GM21529 (cell line): ENCODE results near the gene BCAN.

Experiments
- ATAC-seq: cut with Tn5 transposase; IDR thresholded peaks from one replicate; pipeline ENCODE4 v1.9.1; 2021; ENCODE audit not compliant: unreplicated experiment

The BCAN gene

GRCh38 chr1:156643049-156643777, 1.3 kb downstream of the BCAN start:
- ATAC-seq, result no peak

GRCh38 chr1:156643778-156644092, 1.8 kb downstream of the BCAN start:
- ATAC-seq, result peak; percentile 49

DNA sequence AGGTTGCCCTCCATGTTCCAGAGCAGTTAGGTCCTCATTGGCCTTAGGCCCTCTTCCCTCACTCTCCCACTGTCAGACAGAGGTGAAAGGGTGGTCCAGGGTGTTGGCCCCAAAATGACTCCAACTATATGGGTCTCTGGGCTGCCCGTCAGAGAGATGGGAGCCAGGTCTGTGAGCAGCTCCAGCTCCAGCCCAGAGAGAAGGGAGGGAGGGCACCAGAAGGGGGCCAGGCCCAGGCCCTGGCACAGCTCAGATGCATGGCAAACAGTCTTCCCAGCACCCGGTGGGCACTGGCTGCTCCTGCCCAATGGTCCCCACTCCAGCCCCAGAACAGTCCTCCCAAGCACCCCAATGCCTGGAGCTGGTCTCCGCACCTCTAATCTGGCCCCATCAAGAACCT, 2.2 kb downstream of the BCAN start:
- no peak for ATAC-seq

GRCh38 chr1:156644640-156645039, 2.7 kb downstream of the BCAN start:
- ATAC-seq, result no peak

DNA sequence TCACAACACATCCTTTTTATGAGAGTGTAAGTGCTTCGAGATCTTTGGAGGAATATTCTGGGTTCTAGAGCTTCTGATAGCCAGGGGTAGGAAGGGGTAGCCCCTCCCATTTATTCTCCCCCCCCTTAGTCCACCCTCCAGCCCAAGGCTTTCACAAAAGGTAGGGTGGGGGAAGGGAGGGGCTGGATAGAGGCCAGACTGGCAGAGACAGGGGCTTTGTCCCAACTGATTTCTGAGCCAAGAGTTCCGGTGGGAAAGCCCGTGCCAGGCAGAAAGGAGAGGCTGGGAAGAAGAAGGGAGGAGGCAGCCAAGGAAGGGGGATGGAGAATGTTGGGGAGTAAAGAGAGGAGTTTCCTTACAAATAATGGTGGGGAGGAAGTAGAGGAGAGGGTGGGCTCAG, 3.1 kb downstream of the BCAN start:
- ATAC-seq, result no peak

DNA sequence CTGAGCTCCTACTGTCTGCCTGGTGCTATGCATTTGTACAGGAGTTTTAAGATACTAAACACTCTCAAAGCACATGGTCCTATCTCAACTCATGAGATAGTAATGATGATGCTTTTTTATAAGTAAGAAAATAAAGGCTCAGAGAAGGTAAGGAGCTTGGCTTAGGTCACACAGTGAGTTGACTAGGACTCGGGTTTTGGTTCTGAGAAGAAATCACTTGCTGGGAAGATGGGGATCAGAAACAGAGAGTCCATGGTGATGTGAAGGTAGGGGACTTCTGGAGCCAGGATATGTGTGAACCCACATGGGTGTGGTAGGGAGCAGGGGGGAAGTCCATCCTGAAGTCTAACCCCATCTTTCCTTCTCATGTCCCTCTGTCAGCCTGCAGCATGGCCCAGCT, 3.7 kb downstream of the BCAN start:
- no peak for ATAC-seq

DNA sequence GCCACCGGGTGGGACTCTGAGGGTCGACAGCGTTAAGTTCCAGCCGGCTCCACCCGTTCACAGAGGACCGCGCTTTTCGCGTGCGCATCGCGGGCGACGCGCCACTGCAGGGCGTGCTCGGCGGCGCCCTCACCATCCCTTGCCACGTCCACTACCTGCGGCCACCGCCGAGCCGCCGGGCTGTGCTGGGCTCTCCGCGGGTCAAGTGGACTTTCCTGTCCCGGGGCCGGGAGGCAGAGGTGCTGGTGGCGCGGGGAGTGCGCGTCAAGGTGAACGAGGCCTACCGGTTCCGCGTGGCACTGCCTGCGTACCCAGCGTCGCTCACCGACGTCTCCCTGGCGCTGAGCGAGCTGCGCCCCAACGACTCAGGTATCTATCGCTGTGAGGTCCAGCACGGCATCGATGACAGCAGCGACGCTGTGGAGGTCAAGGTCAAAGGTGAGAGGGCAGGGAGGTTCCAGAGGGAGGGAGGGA, 4.9 kb downstream of the BCAN start:
- no peak for ATAC-seq

- no peak for ATAC-seq
These were observed 5.4 kb downstream of the BCAN start for GRCh38 chr1:156647351-156647750.

- ATAC-seq, result no peak
These were observed 6.6 kb downstream of the BCAN start for GRCh38 chr1:156648496-156648895.

- no peak for ATAC-seq
These were observed 7.0 kb downstream of the BCAN start for GRCh38 chr1:156648951-156649350.

DNA sequence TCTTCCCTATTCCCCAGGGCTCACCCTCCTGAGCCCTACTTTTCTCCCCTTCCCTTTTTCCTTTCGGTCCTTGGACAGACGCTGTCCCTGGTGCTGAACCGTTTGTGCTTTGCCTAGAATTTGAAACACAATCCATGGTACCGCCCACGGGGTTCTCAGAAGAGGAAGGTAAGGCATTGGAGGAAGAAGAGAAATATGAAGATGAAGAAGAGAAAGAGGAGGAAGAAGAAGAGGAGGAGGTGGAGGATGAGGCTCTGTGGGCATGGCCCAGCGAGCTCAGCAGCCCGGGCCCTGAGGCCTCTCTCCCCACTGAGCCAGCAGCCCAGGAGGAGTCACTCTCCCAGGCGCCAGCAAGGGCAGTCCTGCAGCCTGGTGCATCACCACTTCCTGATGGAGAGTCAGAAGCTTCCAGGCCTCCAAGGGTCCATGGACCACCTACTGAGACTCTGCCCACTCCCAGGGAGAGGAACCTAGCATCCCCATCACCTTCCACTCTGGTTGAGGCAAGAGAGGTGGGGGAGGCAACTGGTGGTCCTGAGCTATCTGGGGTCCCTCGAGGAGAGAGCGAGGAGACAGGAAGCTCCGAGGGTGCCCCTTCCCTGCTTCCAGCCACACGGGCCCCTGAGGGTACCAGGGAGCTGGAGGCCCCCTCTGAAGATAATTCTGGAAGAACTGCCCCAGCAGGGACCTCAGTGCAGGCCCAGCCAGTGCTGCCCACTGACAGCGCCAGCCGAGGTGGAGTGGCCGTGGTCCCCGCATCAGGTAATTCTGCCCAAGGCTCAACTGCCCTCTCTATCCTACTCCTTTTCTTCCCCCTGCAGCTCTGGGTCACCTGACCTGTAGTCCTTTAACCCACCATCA, 10.4 kb downstream of the BCAN start:
- ATAC-seq, result no peak

DNA sequence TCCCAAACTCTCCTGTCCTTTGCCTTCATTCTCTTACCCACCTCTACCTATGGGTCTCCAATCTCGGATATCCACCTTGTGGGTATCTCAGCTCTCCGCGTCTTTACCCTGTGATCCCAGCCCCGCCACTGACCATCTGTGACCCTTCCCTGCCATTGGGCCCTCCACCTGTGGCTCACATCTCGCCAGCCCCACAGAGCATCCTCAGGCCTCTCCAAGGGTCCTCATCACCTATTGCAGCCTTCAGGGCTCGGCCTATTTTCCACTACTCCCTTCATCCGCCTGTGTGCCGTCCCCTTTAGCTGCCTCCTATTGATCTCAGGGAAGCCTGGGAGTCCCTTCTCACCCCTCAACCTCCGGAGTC, 11.1 kb downstream of the BCAN start:
- no peak for ATAC-seq

DNA sequence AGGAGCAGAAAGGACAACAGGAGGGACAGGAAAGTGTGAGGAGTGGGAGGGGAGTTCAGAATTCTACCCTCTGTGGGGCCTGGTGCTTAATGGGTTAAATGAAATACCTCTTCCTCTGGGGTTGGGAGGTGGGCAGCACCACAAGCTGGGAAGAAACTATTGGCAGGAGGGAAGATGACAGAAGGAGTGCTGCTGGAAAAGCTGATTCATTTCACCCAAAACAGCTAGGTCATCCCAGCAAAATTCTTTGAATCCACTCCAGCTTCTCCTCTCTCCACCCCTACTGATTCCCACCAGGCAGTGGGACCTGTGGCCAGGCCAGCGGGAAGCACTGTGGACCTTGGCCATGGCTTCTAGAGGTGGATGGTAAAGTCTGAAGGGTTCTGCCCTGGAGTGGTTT, 12.8 kb downstream of the BCAN start:
- no peak for ATAC-seq

- ATAC-seq, result no peak
These were observed 13.4 kb downstream of the BCAN start for GRCh38 chr1:156655151-156655903.

- ATAC-seq, result no peak
These were observed 14.1 kb downstream of the BCAN start for GRCh38 chr1:156655904-156656516.

- ATAC-seq, result no peak
These were observed 15.2 kb downstream of the BCAN start for GRCh38 chr1:156656806-156657740.

DNA sequence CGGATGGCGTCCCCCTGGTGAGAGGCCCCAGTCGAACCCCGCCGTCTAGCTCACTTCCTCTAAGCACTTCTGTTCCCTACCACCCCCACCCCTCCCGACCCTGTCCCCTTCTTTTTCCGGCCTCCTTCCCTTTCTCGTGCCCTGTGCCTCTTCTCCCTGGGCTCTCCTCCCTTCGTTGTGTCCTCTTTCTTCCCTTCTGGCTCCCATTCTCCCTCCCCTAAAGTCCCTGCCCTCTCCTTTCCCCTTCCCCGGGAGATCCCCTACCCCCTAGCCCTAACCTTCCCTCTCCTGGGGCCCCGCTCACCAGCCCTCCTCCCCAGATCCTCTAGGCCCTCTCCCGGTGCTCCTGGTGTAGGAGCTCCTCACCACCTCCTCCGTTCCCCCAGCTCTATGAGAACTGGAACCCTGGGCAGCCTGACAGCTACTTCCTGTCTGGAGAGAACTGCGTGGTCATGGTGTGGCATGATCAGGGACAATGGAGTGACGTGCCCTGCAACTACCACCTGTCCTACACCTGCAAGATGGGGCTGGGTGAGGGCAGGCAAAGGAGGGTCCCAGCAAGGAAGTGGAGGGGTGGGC, 15.9 kb downstream of the BCAN start:
- no peak for ATAC-seq

DNA sequence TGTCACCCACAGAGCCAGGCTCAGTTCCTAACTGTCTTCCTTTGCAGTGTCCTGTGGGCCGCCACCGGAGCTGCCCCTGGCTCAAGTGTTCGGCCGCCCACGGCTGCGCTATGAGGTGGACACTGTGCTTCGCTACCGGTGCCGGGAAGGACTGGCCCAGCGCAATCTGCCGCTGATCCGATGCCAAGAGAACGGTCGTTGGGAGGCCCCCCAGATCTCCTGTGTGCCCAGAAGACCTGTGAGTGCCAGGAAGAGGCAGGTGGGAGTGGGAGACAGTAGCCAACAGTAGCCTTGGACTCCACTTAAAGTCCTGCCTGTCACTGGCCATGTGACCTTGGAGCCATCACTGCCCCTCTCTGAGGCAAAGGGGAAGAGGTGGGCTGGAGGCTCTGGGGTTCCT, 16.6 kb downstream of the BCAN start:
- no peak for ATAC-seq

GRCh38 chr1:156658945-156659574, 17.1 kb downstream of the BCAN start:
- no peak for ATAC-seq

DNA sequence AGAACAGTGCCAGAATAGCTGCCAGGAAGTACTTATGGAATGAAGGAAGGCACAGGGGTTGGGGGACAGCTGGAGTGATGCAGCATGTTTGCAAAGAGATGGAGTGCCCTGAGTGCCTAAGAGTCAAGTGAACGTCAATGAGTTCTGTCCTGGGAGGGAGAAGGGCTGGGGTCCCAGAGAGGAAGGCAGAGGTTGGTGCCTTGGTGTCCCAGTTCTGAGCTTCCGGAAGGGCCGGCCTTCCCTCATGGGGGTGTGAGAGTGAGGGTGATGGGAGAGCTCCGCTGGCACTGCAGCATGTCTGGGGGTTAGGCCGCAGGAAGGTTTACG, 17.7 kb downstream of the BCAN start:
- no peak for ATAC-seq
